Measurements from ENCODE around the gene CEP43. TPM values are rescaled to one million over a fixed set of nuclear protein-coding genes. Genes with fewer than 3 reads are reported as not detected.

Gene CEP43
- total RNA-seq, 2 experiments from 2014 or later: 34.3 to 41.2 TPM

DNA sequence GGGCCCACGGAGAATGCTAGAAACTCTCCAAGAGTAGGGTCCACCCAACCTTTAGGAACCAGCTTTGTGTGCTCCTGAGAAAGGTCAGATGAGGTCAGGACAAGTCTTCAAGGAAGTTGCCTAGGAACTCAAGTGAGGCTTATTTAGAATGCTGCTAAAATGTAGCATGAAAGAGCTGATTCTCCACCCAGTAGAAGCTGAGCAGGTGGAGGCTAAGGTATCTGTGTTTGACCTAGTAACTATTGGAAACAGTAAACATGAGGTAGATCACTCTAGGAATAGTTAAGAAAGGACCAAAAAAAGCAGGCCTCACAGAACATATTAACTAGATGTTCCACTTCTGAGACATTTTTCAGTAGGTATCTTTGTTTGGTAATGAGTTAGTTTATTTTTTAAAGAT lies 13.9 kb downstream of the CEP43 start:
- no peaks in the 10 kb centered on the region for H3K9me3 ChIP-seq (ENCODE audit: low read length)
- H3K4me2 ChIP-seq (ENCODE audit: low read length): no peak overlapping the region
- H3K9me2 ChIP-seq (ENCODE audit: insufficient read depth, low read length): no peaks in the 10 kb centered on the region
- no peak overlapping the region for H3K27ac ChIP-seq (ENCODE audit: low read depth, low read length, poor library complexity, severe bottlenecking)
- BruUV-seq (replicated peaks): no TSS peak
- CTCF ChIA-PET (ENCODE audit: unreplicated experiment): no interaction called here
- H3K36me3 ChIP-seq (ENCODE audit: insufficient read depth, low read length): peaks cover 88% of the 10 kb centered on the region
- no peaks in the 10 kb centered on the region for H3K4me1 ChIP-seq (ENCODE audit: insufficient read depth, low read length, poor library complexity, severe bottlenecking)
- no peaks in the 10 kb centered on the region for H4K20me1 ChIP-seq (ENCODE audit: insufficient read depth, low read length)
- DNase-seq (ENCODE audit: low spot score): no peak
- H3K4me3 ChIP-seq (ENCODE audit: low read depth, low read length, poor library complexity, severe bottlenecking): no peak overlapping the region
- no peak overlapping the region for H2AFZ ChIP-seq (ENCODE audit: low read length)
- POLR2A ChIA-PET: interaction anchor here (1.1 to 1.3 kb wide), 2 partner anchors 79 to 111 kb away, joined by 3 read pairs; no protein-coding TSS in a partner anchor
- no peaks in the 10 kb centered on the region for H3K79me2 ChIP-seq (ENCODE audit: insufficient read depth, low read depth, low read length)
- TF ChIP-seq EZH2phosphoT487 (IDR thresholded peaks at IDR 0.05; ENCODE audit: borderline replicate concordance, low read depth, low read length) (no peak), CTCF (conservative IDR thresholded peaks at IDR 0.05; ENCODE audit: low read length) (no peak)
- intact Hi-C loops (cut with micrococcal nuclease; ENCODE audit: unreplicated experiment): no loop called here

GRCh38 chr6:167013946-167014345 lies 14.7 kb downstream of the CEP43 start:
- intact Hi-C loops (cut with micrococcal nuclease; ENCODE audit: unreplicated experiment): no loop called here
- CTCF ChIA-PET (ENCODE audit: unreplicated experiment): no interaction called here

More at GRCh38 chr6:167013946-167014345, 14.7 kb downstream of the CEP43 start:
- Histone ChIP-seq H3K9me3 (ENCODE audit: low read length) (no peaks in the 10 kb centered on the region), H2AFZ (ENCODE audit: low read length) (no peak overlapping the region), H3K4me2 (ENCODE audit: low read length) (no peak overlapping the region), H4K20me1 (ENCODE audit: insufficient read depth, low read length) (no peaks in the 10 kb centered on the region), H3K4me1 (ENCODE audit: insufficient read depth, low read length, poor library complexity, severe bottlenecking) (no peaks in the 10 kb centered on the region), H3K4me3 (ENCODE audit: low read depth, low read length, poor library complexity, severe bottlenecking) (no peak overlapping the region), H3K9me2 (ENCODE audit: insufficient read depth, low read length) (no peaks in the 10 kb centered on the region), H3K36me3 (ENCODE audit: insufficient read depth, low read length) (peaks cover 86% of the 10 kb centered on the region), H3K79me2 (ENCODE audit: insufficient read depth, low read depth, low read length) (no peaks in the 10 kb centered on the region), H3K27ac (ENCODE audit: low read depth, low read length, poor library complexity, severe bottlenecking) (no peak overlapping the region)
- BruUV-seq (replicated peaks): no TSS peak
- POLR2A ChIA-PET: interaction anchor here (0.9 to 1.4 kb wide), 2 partner anchors 9 to 15 kb away, joined by 3 to 6 read pairs; partner anchors contain the start of gene CEP43
- DNase-seq (ENCODE audit: low spot score): no peak
- no peak for TF ChIP-seq EZH2phosphoT487 (IDR thresholded peaks at IDR 0.05; ENCODE audit: borderline replicate concordance, low read depth, low read length)
- TF ChIP-seq CTCF (conservative IDR thresholded peaks at IDR 0.05; ENCODE audit: low read length): no peak

Data from OCI-LY7 (cell line).